WTC11 (cell line): ENCODE results near the gene SPR. TPM values are rescaled to one million over a fixed set of nuclear protein-coding genes. Genes with fewer than 3 reads are reported as not detected.

Source experiments
- ATAC-seq: fragments of 200-7000 bp; cut with Tn5 transposase; 2 replicates; pipeline ENCODE4 v1.10.0; 2021; ENCODE audit warnings: mild to moderate bottlenecking, moderate library complexity
- CTCF ChIA-PET: fragments of 300-600 bp; sonication (Branson Sonifier 250); formaldehyde crosslinking; loops from one replicate; lab custom pipeline; 2021; ENCODE audit warnings: antibody characterized with exemption; lab: Charles Lee
- POLR2A ChIA-PET: fragments of 350-600 bp; sonication (Branson Sonifier 250); formaldehyde crosslinking; loops from one replicate; lab custom pipeline; 2021; ENCODE audit warnings: antibody characterized with exemption; lab: Charles Lee
- DNase-seq: peaks from one replicate; pipeline ENCODE4 v3.0.0; 2021; ENCODE audit warnings: low spot score
- H3K27ac Mint-ChIP-seq: 2 replicates; pipeline ENCODE4 v1.8.0; 2021; ENCODE audit warnings: mixed read lengths
- H3K27me3 Mint-ChIP-seq: 2 replicates; pipeline ENCODE4 v1.8.0; 2021; ENCODE audit warnings: low read depth, mild to moderate bottlenecking, moderate library complexity, mixed read lengths
- H3K36me3 Mint-ChIP-seq: 2 replicates; pipeline ENCODE4 v1.8.0; 2021; ENCODE audit warnings: mixed read lengths
- H3K4me1 Mint-ChIP-seq: 2 replicates; pipeline ENCODE4 v1.8.0; 2022; ENCODE audit warnings: mixed read lengths
- H3K4me3 Mint-ChIP-seq: 2 replicates; pipeline ENCODE4 v1.8.0; 2021; ENCODE audit warnings: mild to moderate bottlenecking, moderate library complexity, mixed read lengths
- H3K9me3 Mint-ChIP-seq: 2 replicates; pipeline ENCODE4 v1.8.0; 2021; ENCODE audit warnings: mixed read lengths
- ATF1 ChIP-seq: sonication (generic); formaldehyde crosslinking; IDR thresholded peaks from 2 replicates; pipeline ENCODE4 v1.8.1; 2023; ENCODE audit warnings: mild to moderate bottlenecking, moderate library complexity, missing genetic modification reagents
- ATF2 ChIP-seq: sonication (generic); formaldehyde crosslinking; IDR thresholded peaks from 2 replicates; pipeline ENCODE4 v1.8.1; 2022; ENCODE audit warnings: low read depth, missing genetic modification reagents, borderline replicate concordance
- CBFB ChIP-seq: sonication (generic); formaldehyde crosslinking; IDR thresholded peaks from 2 replicates; pipeline ENCODE4 v1.8.1; 2022; ENCODE audit warnings: mild to moderate bottlenecking, low read depth, missing genetic modification reagents
- EMX1 ChIP-seq: fragments of 250-450 bp; sonication (Bioruptor Pico); IDR thresholded peaks from 2 replicates; pipeline ENCODE4 v1.8.0; 2021; ENCODE audit warnings: mild to moderate bottlenecking
- FOXK1 ChIP-seq: sonication (generic); formaldehyde crosslinking; IDR thresholded peaks from 2 replicates; pipeline ENCODE4 v1.8.0; 2022; ENCODE audit warnings: mild to moderate bottlenecking, moderate library complexity, missing genetic modification reagents
- GABPB1 ChIP-seq: sonication (generic); formaldehyde crosslinking; IDR thresholded peaks from 2 replicates; pipeline ENCODE4 v1.8.1; 2023; ENCODE audit warnings: mild to moderate bottlenecking, missing genetic modification reagents
- NFE2L1 ChIP-seq: sonication (generic); formaldehyde crosslinking; IDR thresholded peaks from 2 replicates; pipeline ENCODE4 v1.8.1; 2023; ENCODE audit warnings: missing genetic modification reagents
- OVOL2 ChIP-seq: fragments of 250-450 bp; sonication (Bioruptor Pico); IDR thresholded peaks from 2 replicates; pipeline ENCODE4 v1.9.0; 2021; ENCODE audit warnings: mild to moderate bottlenecking, borderline replicate concordance
- PRRX2 ChIP-seq: fragments of 250-450 bp; sonication (Bioruptor Pico); IDR thresholded peaks from 2 replicates; pipeline ENCODE4 v1.8.0; 2021; ENCODE audit warnings: mild to moderate bottlenecking
- RORB ChIP-seq: fragments of 250-450 bp; sonication (Bioruptor Pico); IDR thresholded peaks from 2 replicates; pipeline ENCODE4 v1.9.0; 2021; ENCODE audit warnings: mild to moderate bottlenecking
- SMAD3 ChIP-seq: sonication (generic); formaldehyde crosslinking; IDR thresholded peaks from 2 replicates; pipeline ENCODE4 v1.8.0; 2022; ENCODE audit warnings: missing genetic modification reagents, mild to moderate bottlenecking, borderline replicate concordance
- TEAD1 ChIP-seq: sonication (generic); formaldehyde crosslinking; IDR thresholded peaks from 2 replicates; pipeline ENCODE4 v1.8.0; 2022; ENCODE audit warnings: mild to moderate bottlenecking, missing genetic modification reagents
- ZNF396 ChIP-seq: fragments of 250-450 bp; sonication (Bioruptor Pico); IDR thresholded peaks from 2 replicates; pipeline ENCODE4 v1.8.0; 2021; ENCODE audit warnings: mild to moderate bottlenecking, moderate library complexity, borderline replicate concordance
- ZNF416 ChIP-seq: fragments of 250-450 bp; sonication (Bioruptor Pico); IDR thresholded peaks from 2 replicates; pipeline ENCODE4 v1.9.0; 2021; ENCODE audit warnings: mild to moderate bottlenecking, inconsistent platforms
- total RNA-seq: library from RNA; stranded (reverse); gene quantifications from 3 replicates; pipeline ENCODE4 v1.2.3, GENCODE V29; 2021
- TF ChIP-seq, protein P1 (sequence below): sonication (generic); formaldehyde crosslinking; IDR thresholded peaks from 2 replicates; pipeline ENCODE4 v1.8.1; 2022; ENCODE audit warnings: mild to moderate bottlenecking, moderate library complexity, missing genetic modification reagents
- TF ChIP-seq, protein P2 (sequence below): sonication (generic); formaldehyde crosslinking; IDR thresholded peaks from 2 replicates; pipeline ENCODE4 v1.8.0; 2023; ENCODE audit warnings: mild to moderate bottlenecking, missing genetic modification reagents
- TF ChIP-seq, protein P3 (sequence below): sonication (generic); formaldehyde crosslinking; IDR thresholded peaks from 2 replicates; pipeline ENCODE4 v1.8.0; 2023; ENCODE audit warnings: missing genetic modification reagents, mild to moderate bottlenecking, borderline replicate concordance

Gene SPR
- total RNA-seq, 1 experiment from 2014 or later: 9.4 TPM

- POLR2A ChIA-PET: no interaction called here
- no peaks in the 10 kb centered on the region for H3K36me3 Mint-ChIP-seq
- no peak overlapping the region for H3K27ac Mint-ChIP-seq
- H3K9me3 Mint-ChIP-seq: no peaks in the 10 kb centered on the region
- TF ChIP-seq NFE2L1 (CRISPR knock-in tag) (0 out of 2 replicates have a peak, but pooled peaks have one; percentile 34), ATF2 (CRISPR knock-in tag) (no peak), FOXK1 (CRISPR knock-in tag) (0 out of 2 replicates have a peak, but pooled peaks have one; percentile 52), TEAD1 (CRISPR knock-in tag) (0 out of 2 replicates have a peak, but pooled peaks have one; percentile 26), GABPB1 (CRISPR knock-in tag) (0 out of 2 replicates have a peak, but pooled peaks have one; percentile 27), SMAD3 (CRISPR knock-in tag) (no peak)
- TF ChIP-seq, protein P1, sequence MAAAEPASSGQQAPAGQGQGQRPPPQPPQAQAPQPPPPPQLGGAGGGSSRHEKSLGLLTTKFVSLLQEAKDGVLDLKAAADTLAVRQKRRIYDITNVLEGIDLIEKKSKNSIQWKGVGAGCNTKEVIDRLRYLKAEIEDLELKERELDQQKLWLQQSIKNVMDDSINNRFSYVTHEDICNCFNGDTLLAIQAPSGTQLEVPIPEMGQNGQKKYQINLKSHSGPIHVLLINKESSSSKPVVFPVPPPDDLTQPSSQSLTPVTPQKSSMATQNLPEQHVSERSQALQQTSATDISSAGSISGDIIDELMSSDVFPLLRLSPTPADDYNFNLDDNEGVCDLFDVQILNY (CRISPR knock-in tag): no peak
- TF ChIP-seq, all 79 proteins: peak for 4
- H3K4me1 Mint-ChIP-seq: peaks cover 12% of the 10 kb centered on the region
- CTCF ChIA-PET: interaction anchor here (1.1 to 1.5 kb wide), 6 partner anchors 10 to 330 kb away, joined by 3 to 10 read pairs (median 4); no protein-coding TSS in a partner anchor
- ATAC-seq: no peak
- H3K4me3 Mint-ChIP-seq: no peak overlapping the region
- peaks cover 67% of the 10 kb centered on the region for H3K27me3 Mint-ChIP-seq
- peak; percentile 74 for DNase-seq
These were observed 3.7 kb upstream of the SPR start for GRCh38 chr2:72883356-72883962.

DNA sequence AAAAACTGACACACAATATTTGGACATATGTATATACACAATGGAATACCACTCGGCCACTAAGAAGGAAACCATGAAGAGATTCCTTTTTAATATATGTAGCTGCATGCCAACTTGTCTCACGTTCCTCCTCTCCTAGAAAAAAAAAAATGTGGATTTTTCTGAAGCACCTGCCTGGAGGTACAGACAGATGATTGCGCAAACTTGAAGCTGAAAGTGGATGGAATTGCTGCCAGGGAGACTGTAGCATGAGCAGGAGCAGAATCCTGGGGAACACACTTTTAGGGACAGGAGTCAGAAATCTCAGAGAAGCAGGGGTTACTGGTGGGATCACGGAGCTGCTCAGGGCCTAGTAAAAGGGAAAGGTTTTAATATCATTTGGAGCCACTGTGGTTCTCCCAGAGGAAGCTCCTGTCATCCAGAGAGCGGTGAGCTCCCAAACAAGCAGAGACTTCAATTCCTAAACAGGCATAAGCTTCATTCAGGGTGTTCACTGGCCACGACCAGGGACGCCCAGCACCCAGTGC is 640 bp upstream of the SPR start:
- DNase-seq: no peak
- POLR2A ChIA-PET: interaction anchor here (1.2 kb wide), 2 partner anchors 33 to 77 kb away, joined by 3 read pairs; no protein-coding TSS in a partner anchor
- Mint-ChIP-seq H3K36me3 (no peaks in the 10 kb centered on the region), H3K4me1 (peaks cover 18% of the 10 kb centered on the region), H3K27me3 (peaks cover 70% of the 10 kb centered on the region), H3K4me3 (peak overlapping the region; percentile 78), H3K27ac (no peak overlapping the region), H3K9me3 (no peaks in the 10 kb centered on the region)
- ATAC-seq: no peak; the same call in 1 of the 2 replicates
- TF ChIP-seq ZNF416 (CRISPR knock-in tag): no peak
- no peak for TF ChIP-seq FOXK1 (CRISPR knock-in tag)
- CTCF ChIA-PET: interaction anchor here (0.6 to 2.9 kb wide), 35 partner anchors 9 to 326 kb away, joined by 3 to 54 read pairs (median 7); partner anchors contain the start of gene EMX1

- ATAC-seq: peak; percentile 68
- H3K4me3 Mint-ChIP-seq: peak overlapping the region; percentile 67
- peaks cover 58% of the 10 kb centered on the region for H3K27me3 Mint-ChIP-seq
- ChIA-PET CTCF (interaction anchor here (0.6 to 2.9 kb wide), 59 partner anchors 8 to 1761 kb away, joined by 3 to 54 read pairs (median 4); partner anchors contain the start of genes ALMS1, CCT7, EGR4 and EMX1), POLR2A (interaction anchor here (0.8 to 1.2 kb wide), 4 partner anchors 29 to 76 kb away, joined by 3 to 4 read pairs (median 3); partner anchors contain the start of gene EMX1)
- peak; percentile 97 for DNase-seq
- H3K27ac Mint-ChIP-seq: no peak overlapping the region
- no peaks in the 10 kb centered on the region for H3K36me3 Mint-ChIP-seq
- peaks cover 18% of the 10 kb centered on the region for H3K4me1 Mint-ChIP-seq
- H3K9me3 Mint-ChIP-seq: no peaks in the 10 kb centered on the region
- no peak for TF ChIP-seq OVOL2
- TF ChIP-seq RORB: no peak
- TF ChIP-seq, protein P2, sequence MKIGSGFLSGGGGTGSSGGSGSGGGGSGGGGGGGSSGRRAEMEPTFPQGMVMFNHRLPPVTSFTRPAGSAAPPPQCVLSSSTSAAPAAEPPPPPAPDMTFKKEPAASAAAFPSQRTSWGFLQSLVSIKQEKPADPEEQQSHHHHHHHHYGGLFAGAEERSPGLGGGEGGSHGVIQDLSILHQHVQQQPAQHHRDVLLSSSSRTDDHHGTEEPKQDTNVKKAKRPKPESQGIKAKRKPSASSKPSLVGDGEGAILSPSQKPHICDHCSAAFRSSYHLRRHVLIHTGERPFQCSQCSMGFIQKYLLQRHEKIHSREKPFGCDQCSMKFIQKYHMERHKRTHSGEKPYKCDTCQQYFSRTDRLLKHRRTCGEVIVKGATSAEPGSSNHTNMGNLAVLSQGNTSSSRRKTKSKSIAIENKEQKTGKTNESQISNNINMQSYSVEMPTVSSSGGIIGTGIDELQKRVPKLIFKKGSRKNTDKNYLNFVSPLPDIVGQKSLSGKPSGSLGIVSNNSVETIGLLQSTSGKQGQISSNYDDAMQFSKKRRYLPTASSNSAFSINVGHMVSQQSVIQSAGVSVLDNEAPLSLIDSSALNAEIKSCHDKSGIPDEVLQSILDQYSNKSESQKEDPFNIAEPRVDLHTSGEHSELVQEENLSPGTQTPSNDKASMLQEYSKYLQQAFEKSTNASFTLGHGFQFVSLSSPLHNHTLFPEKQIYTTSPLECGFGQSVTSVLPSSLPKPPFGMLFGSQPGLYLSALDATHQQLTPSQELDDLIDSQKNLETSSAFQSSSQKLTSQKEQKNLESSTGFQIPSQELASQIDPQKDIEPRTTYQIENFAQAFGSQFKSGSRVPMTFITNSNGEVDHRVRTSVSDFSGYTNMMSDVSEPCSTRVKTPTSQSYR: no peak
- TF ChIP-seq EMX1 (CRISPR knock-in tag): no peak
- TF ChIP-seq, protein P3, sequence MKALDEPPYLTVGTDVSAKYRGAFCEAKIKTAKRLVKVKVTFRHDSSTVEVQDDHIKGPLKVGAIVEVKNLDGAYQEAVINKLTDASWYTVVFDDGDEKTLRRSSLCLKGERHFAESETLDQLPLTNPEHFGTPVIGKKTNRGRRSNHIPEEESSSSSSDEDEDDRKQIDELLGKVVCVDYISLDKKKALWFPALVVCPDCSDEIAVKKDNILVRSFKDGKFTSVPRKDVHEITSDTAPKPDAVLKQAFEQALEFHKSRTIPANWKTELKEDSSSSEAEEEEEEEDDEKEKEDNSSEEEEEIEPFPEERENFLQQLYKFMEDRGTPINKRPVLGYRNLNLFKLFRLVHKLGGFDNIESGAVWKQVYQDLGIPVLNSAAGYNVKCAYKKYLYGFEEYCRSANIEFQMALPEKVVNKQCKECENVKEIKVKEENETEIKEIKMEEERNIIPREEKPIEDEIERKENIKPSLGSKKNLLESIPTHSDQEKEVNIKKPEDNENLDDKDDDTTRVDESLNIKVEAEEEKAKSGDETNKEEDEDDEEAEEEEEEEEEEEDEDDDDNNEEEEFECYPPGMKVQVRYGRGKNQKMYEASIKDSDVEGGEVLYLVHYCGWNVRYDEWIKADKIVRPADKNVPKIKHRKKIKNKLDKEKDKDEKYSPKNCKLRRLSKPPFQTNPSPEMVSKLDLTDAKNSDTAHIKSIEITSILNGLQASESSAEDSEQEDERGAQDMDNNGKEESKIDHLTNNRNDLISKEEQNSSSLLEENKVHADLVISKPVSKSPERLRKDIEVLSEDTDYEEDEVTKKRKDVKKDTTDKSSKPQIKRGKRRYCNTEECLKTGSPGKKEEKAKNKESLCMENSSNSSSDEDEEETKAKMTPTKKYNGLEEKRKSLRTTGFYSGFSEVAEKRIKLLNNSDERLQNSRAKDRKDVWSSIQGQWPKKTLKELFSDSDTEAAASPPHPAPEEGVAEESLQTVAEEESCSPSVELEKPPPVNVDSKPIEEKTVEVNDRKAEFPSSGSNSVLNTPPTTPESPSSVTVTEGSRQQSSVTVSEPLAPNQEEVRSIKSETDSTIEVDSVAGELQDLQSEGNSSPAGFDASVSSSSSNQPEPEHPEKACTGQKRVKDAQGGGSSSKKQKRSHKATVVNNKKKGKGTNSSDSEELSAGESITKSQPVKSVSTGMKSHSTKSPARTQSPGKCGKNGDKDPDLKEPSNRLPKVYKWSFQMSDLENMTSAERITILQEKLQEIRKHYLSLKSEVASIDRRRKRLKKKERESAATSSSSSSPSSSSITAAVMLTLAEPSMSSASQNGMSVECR (CRISPR knock-in tag): peak; percentile 53; the same call in 1 of the 2 replicates
- no peak for TF ChIP-seq ATF1 (CRISPR knock-in tag)
- no peak; the same call in 1 of the 2 replicates for TF ChIP-seq FOXK1 (CRISPR knock-in tag)
- TF ChIP-seq SMAD3 (CRISPR knock-in tag): no peak
- TF ChIP-seq PRRX2 (CRISPR knock-in tag): no peak
- no peak for TF ChIP-seq ZNF396 (CRISPR knock-in tag)
- TF ChIP-seq CBFB (CRISPR knock-in tag): no peak
These were observed 681 bp downstream of the SPR start for GRCh38 chr2:72887740-72888437.
